ENCODE measurements around the gene KCNA10. TPM values are rescaled to one million over a fixed set of nuclear protein-coding genes. Genes with fewer than 3 reads are reported as not detected.

Gene KCNA10
- total RNA-seq: not detected

DNA sequence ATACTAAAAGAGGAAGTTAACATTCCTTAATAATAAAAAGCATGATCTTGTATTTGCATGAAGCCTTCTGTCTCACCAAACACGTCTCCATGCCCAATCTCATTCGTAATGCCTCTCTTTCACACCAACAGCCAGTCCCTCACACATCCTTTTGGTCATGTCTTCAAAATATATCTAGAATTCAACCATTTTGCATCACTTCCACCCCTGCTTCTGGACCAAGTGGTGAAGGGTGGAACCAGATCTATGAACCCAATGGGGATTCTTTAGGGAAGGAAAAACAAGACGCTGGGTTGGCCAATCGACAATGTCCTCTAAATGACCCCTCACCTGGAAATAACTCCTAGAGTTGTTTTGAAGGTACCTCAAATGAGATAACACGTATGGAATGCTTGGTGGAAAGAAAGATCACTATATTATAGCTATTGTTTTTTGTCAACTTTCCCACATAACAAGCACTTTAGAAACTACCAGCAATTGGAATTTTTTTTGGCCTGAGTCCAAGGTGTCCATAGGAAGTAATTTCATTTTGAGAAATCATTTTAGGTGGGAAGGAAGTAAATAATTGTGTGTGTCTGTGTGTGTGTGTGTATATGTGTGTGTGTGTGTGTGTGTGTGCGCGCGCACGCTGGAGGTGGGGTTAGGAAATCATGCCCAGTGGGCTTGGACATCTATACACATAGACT is at the start of gene KCNA10:
KCNA10 (minus strand) TSS at position 51 of the 686 bp plus-strand sequence. CDS start 388 bp downstream, outside the sequence.
- DNase-seq (ENCODE audit: low spot score) (no peak), ATAC-seq (no peak)

DNA sequence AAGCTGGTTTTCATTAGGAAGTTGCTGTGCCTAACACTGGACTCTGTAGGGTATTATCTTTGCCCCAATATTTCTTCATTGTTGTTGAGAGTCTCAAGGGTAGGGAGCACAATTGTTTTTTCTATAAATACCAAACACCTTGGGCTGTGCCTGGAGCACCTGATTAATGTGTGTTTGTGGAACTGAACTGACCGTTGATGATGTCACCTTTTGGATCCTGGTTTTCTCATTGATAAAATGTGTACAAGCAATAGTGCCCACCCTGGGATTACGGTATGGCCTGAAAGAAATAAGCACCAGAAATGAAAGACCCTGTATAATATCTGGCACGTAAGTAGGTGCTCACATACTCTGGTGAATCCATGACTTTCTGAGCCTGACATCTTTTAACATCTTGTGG is 47.9 kb upstream of the KCNA10 start:
- ATAC-seq (no peak), DNase-seq (ENCODE audit: low spot score) (no peak)

DNA sequence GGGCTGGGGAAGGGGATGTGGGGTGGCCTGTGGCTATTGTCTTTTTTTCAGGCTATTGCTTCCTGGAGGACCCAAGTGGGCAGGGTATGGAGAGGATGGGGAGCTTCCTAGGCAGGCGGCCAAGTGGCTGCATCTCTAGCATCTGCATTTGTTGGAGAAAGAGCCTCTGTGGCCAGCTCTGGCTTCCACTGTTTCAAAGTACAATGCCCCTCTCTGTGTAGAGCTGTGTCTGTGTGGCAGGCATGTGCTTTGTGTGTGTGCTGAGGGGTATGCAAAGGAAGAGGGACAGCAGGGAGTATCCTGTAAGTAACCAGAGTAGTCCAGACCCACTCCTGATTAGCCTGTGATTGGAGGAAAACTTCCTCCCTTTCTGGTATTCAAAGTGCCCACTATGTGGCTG is 46.6 kb upstream of the KCNA10 start:
- ATAC-seq: no peak
- no peak for DNase-seq (ENCODE audit: low spot score)

DNA sequence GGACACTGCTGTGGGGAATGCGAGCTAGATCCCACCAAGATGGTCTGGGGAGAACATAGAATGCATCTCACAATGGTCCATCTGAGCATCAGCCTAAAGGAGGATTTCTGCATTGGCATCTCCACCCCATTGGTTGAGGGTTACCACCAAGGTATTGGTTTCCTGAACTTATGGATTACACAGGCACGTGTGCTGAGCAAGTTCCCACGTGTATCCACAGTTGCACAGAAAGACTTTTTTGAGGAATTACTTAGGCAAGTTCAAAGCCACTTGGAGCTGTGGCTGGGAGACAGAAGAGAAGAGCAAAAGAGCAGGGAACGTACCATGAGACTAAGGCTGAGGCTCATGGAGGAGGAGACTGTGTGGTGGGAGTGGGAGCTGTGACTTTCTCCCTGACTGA is 44.1 kb upstream of the KCNA10 start:
- DNase-seq (ENCODE audit: low spot score) (no peak), ATAC-seq (no peak)

DNA sequence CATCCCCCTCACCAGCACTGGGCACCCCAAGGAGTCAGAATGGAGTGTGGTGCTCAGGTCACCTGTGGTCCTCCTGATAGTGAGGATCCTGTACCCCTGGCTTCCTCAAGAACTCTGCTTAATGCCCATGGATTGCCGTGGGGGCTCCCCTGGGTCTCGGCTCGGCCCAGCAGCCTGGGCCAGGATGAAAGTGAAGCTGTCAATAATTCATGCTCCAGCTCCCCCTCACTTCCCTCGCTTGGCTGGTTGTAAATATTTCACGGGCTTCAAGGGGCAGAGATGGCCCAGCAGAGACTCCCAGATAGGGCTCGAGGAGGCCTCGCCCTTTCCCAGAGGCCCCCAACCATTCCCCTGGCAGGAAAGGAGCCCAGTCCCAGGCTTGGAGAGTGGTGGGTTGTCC is 42.6 kb upstream of the KCNA10 start:
- ATAC-seq (no peak), DNase-seq (ENCODE audit: low spot score) (no peak)

DNA sequence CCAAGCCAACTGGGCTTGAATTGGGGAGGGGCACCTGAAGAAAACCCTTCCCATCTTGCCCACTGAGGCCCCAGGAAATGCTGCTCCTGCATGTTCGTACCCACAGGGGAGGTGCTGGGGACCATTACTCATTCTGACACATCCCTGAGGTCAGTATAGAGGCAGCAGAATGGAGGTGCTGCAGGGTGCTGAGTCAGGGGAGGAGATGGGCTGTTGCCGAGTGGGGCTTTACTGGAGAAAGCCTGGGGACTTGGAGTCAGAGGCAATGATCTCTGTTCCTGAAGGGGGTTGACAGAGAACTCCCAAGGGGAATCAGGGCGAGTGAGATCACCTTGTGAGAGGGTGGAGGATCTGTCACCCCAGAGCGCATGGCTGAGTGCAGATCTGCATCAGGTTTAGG is 40.2 kb upstream of the KCNA10 start:
- DNase-seq (ENCODE audit: low spot score) (no peak), ATAC-seq (no peak)

DNA sequence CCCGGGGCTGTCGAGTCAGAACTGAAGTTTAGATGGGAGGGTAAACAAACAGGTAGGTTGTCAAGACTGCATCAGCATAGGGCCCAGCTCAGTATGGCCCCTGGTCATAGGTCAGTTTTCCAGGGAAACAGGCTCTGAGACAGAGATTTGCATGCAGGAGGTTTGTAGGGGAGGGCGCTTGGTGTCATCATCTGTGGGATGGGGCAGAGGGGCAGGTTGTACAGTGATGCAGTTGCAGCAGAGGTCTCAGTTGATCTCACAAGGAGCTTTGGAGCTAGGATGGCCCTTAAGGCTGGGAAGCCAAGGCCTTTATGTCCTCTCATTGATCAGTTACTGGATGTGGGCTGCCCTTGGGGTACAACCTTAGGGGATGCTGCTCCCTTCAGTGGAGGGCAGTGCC is 38.5 kb upstream of the KCNA10 start:
- DNase-seq (ENCODE audit: low spot score): no peak
- no peak for ATAC-seq

DNA sequence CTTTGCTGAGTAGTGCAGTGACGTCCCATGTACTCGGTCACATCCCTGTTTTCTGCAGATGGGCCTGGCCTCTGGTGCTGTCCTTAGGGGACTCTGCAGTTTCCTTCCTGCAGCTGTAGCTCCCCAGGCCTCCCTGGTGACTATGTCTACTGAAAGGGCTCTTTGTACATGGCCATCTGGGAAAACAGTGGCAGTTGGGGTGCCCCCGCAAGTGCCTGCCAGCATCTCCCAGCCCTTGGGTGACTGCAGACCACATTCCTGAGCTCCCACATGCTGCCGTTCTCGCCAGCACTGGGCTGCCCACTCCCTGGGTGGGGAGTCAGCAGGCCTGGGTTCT is 37.5 kb upstream of the KCNA10 start:
- ATAC-seq: no peak
- DNase-seq (ENCODE audit: low spot score): no peak

DNA sequence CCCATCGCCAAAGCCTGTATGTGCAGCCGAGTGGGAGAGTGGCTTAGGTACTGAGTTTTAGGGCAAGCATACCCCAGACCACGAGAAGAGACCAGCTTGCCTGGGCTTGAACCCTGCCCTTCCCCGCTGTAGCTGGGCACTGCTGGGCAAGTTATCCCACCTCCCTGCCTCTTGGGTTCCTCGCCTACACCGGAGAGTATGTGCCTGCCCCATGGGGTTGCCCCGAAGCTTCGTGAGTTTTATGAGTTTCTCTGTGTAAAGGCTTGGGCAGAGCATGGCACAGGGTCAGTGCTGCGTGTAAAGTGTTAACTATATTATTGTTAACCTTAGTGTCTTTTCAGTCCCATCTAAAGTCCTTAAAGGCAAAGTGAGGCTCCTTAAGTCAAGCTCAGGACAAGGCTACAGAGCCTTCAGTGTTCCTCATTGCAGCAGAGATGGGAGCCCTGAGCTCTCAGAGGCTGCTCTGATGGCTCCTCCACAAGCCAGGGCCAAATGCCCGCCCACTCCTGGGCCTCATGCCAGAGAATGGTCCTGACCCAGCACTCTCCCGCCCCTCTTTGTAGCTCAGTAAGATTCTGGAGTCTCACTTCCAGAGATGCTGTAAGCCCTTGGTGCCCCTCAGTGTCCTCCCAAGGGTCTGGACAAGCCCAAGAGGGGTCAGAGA is 37.0 kb upstream of the KCNA10 start:
- no peak for DNase-seq (ENCODE audit: low spot score)

DNA sequence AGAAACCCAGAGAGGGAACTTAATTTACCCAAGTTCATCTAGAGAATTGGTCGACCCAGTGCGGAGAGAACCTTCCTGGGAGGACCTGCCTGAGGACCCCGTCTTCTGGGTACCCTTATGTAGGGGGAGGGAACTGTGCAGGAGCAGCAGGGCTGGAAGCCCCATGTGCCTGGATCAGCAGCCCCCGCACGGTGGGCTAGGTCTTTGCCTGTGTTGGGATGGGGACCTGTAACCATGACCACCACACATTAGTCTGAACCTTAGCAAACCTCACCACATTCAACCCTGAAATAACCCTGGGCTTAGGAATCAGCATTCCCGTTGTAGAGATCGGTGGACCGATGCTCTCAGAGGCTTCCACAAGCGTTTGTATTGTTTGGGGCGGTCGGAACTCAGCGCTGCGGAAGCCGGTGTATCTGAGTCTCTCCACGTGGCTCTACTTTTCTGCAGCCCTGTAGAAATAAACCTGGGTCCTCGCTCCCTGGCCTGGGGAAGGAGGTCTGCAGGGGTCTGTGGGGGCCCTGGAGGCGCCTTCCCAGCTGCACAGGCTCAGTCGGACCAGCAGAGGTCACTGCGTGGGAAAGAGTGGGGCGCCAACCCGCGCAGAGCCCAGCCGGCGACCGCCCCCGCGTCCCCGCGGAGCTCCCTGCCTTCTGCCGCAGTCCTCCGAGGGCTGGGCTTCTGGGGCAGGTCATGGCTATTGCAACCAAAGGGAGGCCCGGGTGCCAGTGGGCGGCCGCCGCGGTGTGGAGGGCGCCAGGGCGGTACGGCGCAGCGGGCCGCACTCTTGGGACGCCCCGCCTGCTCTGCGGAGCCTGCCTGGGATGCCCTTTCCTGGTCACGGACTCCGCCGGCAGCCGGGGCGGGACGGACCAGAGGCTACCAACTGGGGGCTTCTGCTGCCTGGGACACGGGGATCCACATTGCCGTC is 36.2 kb upstream of the KCNA10 start:
- peak; percentile 47 for DNase-seq (ENCODE audit: low spot score)
- ATAC-seq: peak; percentile 92

More for the DNA sequence above, 37.0 kb upstream of the KCNA10 start:
- peak; percentile 27 for ATAC-seq

DNA sequence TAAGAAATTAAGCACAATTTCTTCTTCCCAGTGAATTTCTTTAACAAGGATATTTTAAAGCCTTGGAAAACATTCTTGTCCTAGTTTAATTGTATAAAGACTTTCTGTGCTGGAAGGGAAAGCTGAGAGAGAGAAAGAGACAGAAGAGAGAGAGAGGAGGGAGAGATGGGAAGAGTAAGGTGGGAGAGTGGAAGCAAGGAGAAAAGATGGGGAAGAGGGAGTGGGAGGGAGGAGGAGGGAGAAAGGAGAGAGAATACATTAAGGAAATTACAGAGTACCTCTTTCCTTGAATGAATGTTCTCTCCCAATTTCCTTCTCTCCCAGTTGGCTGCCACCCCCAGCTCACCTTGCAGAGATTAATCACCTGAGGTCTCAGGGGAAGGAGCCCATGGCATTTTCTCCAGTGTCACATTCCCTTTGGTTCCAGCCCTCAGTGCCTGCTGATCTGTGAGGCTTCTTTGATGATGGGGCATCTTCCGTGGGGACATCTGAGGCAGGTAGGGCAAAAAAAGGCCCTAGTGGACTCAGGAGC is 32.4 kb upstream of the KCNA10 start:
- no peak for ATAC-seq
- no peak for DNase-seq (ENCODE audit: low spot score)

DNA sequence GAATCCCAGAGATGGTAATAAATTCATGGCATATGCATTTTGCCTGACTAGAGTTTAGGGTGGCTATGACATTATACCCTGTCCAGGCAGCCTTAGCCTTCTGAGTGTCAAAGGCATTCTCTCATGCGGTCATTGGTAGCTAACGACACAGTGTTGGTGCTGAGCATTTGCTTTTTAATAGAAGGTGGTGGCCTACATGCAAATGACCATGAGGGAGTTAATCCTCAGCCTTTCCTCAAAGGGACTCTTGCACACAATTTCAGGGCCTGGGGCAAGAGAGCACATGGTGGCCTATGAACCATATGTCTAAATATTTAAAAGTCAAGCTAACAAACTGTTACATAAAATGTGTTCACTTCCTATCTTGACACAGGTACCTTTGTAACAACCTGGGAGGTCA is 30.9 kb upstream of the KCNA10 start:
- ATAC-seq (no peak), DNase-seq (ENCODE audit: low spot score) (no peak)

DNA sequence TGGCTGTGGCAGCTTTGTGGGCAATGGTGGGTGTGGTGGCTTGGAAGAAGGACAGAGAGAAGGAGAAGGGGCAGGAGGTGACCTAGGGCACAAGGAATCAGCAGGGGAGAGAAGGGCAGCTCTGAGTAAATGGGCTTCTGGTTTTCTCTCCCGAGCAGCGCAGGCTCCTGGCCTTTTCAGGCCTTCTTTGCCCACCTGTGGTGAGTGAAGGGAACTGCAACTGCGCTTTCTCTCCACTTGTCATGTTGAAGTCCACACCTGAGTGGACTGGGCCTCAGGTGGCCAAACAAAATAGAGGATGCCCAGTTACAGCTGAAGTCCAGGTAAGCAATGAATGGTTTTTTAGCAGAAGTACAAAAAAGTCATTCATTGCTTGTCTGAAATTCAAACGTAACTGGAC is 29.4 kb upstream of the KCNA10 start:
- DNase-seq (ENCODE audit: low spot score): no peak
- peak; percentile 82 for ATAC-seq

DNA sequence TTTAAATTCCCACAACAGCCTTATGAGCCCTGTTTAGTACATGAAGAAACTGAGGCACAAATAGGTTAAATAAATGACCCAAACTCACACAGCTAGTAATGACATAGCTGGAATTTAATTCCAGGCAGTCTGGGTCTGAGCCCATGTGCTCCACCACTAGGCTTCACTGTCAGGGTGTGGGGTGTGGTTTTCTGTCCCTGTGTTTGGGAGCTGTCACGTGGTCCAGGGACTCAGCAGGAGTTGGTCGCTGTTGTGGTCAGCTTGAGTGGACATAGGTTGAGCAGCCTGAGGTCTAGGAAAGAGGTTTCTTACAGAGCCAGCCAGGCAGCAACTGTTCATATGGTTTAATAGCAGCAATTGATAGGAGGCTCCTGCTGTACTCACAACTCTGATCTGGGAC is 28.0 kb upstream of the KCNA10 start:
- ATAC-seq (no peak), DNase-seq (ENCODE audit: low spot score) (no peak)

DNA sequence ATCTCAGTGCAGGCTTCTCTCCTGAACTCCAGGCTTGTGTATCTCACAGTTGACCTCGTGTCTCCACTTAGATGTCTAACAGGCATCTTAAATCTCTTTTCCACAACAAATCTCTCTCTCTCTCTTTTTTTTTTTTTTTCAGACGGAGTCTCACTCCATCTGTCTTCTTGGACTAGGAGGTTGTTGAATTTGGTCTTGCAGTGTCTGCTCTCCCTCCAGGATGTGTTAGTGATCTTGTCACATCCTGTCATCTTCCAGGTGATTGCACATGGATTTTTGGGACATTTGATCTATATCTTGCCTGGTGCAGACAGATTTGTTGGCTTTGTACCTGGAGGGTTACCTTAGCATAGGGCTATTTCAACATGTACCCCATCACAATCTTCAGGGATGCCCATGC is 26.5 kb upstream of the KCNA10 start:
- ATAC-seq (no peak), DNase-seq (ENCODE audit: low spot score) (no peak)

DNA sequence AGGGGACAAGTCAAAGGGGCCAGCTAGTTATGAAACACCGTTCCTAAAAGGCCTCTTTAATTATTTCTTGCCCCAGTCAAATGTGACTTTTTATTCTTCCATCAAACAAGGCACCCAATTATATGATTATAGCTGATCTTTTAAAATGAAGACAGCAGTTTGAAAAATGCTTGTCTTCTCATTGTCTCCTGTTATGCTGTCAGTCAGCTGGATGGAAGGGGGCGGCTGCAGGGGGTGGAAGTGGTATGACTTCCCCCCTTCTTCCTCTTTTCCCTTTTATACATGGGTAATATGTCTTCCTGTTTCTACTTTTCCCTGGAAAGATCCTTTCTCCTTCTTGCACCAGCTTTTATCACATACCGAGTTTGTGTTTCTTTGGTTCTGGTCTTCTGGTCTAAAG is 25.8 kb upstream of the KCNA10 start:
- DNase-seq (ENCODE audit: low spot score) (no peak), ATAC-seq (no peak)

DNA sequence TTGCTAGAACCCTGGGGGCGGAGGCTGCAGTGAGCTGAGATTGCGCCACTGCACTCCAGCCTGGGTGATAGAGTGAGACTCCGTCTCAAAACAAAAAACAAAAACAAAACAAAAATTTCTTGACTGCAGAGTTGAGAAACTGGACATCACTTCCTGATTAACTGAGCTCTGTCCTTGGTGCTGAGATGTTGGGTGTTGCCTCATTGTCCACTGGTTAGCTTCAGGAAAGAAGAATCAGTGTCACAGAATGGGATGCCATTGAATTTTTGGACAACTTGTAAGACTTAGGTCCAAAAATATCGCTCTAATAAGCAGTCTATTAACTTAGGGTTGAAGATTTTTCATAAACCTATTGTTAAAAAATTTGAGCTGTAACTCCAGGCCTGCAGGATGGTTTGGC is 23.8 kb upstream of the KCNA10 start:
- peak; percentile 48 for ATAC-seq
- DNase-seq (ENCODE audit: low spot score): no peak

DNA sequence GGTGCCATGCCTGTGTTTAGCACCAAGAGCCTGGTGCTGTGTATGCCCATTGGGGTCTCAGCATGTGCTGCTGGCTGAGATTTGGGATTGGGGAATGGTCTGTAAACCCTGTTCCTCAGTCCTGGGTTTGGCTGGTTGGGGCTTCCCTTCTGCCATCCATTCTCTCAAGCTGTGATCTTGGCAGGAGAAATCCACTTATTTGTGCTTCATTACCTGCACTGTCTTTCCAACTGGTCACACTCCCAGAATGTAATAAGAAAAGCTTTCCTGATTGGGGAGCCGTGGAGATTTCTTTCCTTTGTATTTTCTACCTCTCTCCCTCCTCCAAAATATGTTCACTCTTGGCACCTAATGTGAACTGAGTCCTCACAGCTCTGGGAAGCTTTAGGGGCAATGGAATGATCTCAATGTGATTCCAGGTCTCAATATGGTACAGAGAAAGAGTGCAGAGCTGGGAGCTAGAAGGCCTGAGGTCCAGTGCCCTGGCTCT is 23.0 kb upstream of the KCNA10 start:
- ATAC-seq (no peak), DNase-seq (ENCODE audit: low spot score) (no peak)

DNA sequence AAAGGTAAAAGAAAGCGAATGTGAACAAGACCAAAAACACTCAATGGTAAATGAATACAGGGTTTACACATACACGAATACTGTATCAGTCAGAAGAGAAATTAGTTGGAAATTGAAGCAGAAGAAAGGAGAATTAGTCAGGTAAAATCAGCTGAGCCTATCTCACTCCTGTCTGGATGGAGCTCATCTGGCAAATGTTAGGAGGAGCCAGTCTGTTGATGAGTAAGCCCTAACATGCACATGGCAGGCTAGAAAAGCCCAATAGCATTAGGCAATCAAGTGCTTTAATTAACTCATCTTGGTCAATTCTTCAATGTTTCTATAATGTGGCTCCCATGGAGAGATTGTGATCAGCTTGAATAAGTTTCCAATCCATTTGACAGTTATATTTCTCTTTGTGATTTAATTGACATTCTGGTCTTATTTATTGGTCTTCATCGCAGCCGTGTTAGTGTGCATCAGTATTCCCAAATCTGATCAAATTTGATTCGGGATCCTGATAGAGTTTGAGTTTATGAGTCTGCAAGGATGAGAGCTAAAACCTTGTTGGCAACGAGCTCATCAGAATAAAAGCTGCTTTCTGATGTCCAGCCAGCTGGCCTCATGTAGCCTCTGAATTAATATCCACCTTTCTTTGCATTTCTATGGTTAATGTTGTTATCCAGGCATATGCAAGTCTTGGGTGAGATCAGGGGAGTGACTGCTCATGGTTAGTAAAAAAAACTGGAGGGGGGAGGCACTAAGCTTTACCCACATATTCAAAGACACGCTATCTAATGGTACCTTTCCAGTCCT is 22.1 kb upstream of the KCNA10 start:
- no peak for ATAC-seq

DNA sequence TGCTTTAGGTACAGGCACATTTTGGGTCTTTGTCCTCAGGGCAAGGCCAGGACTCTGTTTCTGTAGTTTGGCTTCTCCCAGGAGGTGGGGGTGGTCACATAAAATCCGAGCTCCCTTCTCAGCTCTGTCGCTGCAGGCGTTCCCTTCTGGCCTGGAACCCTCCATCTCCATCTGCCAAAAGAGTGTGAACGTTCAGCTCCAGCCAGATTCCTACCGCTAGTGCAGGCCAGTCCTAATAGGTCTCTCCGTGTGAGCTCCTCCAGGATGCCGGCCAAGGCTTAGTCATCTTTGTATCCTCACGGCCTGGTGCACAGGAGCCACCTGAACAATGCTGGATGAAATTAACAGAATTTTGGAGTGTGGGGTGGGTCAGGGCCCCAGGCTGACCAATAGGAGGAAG is 19.9 kb upstream of the KCNA10 start:
- DNase-seq (ENCODE audit: low spot score) (no peak), ATAC-seq (no peak)

More for the DNA sequence above, 22.1 kb upstream of the KCNA10 start:
- no peak for DNase-seq (ENCODE audit: low spot score)

DNA sequence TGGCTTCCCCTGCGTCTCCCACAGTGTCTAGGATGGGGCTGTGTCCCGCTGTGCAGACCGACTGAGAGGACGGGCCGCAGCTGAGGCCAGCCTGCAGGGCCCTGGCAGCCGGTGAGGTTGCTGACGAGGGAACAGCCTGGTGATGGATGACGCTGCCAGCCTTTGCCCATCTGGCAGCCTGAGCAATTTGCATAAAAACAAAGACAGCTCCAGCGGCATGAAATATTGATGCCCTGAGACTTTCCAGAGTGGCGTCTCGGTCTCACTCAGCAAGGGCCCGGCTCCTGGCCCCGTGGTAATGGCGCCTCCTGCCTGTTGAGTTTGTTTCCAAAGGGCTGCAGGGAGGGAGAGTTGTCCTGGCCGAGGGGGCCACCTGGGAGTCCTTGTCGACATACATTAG is 19.1 kb upstream of the KCNA10 start:
- no peak for DNase-seq (ENCODE audit: low spot score)
- ATAC-seq: no peak

Data from left lobe of liver (tissue), 2 donors.